Activated CD4-positive, alpha-beta T cell treated with anti-CD3 and anti-CD28 coated beads, Interleukin-2, amount 50 U/mL, for 16 hours (primary cell): ENCODE results near the gene SERGEF.

ENCODE experiments used
- DNase-seq: peaks from one replicate; pipeline ENCODE4 v3.0.0-alpha.2; 2020

SERGEF gene

DNA sequence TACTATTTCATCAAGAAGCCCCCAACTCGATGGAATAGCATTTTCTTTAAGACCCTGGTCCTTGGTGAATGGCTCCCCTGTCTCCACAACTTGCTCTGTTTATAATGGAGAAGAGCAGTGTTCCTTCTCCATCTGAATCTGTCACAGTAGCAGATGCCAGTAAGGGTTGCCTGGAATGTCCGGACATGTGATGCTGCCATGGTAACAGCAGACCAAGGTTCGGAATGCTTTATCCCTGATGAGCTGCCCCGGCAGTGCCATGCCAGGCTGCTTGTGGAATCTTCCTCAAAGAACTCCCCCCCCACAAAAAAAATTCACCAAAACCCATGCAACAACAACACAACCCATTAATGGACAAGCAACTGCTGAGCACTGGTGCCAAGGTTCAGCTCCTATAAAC, 205.8 kb downstream of the SERGEF start:
- DNase-seq: no peak

DNA sequence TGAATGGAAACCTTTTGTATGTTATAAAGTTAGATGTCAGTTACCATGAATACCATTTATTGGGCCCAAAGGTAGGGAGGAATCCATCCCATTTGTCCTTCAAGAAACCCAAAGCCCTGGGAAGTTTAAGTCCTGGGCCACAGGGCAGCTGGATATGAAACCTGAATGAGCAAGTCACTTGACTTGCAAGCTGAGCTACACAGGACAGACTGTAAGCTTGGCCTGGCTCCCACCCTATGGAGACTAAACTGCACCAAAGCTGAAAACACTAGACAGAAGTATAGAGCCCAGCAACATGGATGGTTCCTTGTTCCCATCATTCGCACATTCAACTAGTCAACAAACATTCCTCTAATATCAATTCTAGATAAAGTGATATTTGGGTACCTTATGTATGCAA, 207.0 kb downstream of the SERGEF start:
- DNase-seq: no peak

DNA sequence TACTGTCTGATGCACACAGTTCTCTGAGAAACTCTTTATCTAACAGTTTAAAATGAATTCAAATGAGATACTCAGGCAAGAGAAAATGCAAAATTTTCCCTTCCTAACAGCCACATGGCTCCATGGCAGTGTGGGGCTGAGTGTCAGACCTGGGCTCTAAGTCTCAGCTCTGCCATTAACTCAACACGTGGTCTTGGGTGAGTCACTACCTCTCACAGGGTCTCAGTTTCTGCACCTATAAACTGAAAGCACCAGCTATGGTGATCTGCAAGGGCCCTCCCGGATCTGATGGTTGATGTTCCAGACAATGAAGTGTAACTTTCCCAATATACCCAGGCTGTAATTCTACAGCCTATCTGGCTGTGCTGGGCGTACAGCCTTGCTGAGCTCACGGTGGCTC, 207.8 kb downstream of the SERGEF start:
- no peak for DNase-seq

DNA sequence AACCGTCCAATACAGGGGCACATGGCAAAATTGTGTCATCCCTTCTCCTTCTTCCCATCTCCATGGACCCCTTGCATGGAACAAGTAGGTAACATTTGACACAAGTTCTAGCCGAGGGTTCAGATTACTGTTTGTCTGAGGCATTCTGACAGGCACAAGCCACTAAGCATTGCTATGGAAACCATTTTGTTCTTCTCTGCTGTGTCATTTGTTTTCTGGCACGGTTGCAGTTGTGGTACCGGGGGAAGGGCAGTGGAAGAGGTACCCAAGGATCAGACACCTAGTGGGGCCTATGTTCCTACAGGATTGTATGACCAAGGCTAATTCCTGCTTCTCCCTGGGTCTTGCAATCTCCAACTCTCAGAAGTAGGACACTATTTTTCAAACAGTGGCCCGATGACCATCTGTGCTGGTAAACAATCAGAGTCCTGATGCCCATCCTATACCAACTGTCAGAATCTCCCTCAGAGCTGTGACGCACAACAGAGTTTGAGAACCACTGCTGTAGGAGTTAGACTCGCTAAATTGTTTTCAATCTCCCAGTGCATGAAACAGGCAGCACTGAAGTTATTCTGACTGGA, 209.0 kb downstream of the SERGEF start:
- DNase-seq: no peak

DNA sequence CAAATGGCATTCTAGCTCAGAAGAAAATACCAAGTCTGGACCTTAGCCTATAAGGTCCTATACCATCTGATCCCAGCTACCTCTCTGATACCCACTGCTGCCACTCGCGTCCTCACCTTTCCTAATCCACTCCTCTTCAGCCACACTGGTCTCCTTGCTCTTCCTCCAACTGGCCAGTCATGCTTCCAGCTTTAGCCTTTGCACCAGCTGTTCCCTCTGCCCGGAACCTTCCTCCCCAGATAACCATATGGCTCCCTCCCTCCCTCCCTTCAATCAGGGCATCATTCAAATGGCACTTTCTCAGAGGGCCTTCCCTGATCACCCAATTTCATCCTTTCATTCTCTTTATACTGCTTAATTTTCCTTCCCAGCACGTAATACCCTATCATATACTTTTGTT, 210.4 kb downstream of the SERGEF start:
- no peak for DNase-seq

DNA sequence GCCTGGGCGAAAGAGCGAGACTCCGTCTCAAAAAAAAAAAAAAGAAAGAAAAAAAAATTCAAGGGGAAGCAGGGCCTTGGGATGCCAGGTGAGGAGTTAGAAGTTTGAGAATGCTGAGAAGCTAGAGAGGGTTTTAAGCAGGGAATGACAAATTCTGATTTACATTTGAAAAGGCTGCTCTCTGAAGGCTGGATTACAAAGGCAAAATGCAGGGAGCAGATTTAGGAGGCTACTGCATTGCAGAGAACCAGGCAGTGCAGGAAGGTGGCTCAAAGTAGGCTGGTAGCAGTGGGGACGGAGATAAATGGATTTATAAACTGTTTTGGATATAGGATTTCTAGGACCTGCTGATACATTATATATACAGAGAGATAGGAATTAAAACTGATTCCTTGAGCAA, 211.7 kb downstream of the SERGEF start:
- DNase-seq: no peak

DNA sequence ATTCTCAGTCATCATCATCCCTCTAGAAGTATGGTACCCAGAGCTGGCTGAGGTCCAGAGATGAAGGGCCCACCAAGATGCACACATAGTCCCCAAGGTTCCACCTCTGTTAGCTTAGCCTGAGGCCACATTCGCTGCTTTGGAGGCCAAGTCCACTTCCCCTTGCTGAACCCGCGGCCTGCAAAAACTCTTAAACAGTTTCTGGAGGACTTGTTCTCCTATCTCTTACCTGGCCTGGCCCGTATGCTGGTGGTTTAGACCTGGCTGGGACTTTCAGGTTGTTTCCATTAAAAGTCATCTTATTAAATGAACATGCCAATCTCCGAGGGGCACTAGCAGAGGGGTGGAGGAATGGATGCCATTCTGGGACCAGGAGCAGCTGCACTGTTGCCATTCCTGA, 213.7 kb downstream of the SERGEF start:
- DNase-seq: no peak

DNA sequence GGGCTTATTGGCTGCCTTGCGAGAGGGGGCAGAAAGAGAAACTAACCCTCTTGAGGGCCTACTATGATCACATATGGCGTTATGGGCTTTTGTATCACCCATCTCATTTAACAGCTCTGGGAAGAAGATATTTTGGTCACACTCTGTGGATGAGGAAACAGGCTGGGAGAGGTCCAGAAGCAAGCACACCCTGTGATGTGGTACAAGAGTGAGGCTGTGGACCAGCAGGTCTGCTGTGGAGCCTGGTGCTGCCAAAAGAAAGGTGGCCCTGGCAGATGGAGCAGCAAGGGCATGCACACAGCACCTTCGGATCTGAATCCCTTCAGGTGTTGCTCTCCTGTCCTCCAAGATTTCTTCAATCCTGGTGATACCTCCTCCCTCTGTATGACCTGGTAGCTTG, 214.1 kb downstream of the SERGEF start:
- no peak for DNase-seq

DNA sequence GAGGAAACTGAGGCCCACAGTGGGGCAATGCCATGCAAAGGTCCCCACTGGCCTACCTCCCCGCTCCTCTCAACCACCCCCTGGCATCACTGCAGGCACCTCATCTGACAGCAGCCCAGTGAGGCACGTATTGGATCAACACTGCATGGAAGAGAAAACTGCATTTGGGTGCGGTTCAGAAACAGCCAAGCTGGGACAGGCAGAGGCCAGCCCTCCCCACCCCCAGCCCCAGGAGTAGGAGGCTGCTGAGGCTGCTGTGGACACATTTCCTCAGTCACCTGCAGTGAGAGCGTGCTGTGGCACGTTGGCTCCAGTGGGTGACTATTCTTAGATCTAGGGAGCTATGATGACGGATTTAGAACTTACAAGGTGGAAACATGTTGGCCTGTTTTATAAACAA, 214.6 kb downstream of the SERGEF start:
- no peak for DNase-seq

DNA sequence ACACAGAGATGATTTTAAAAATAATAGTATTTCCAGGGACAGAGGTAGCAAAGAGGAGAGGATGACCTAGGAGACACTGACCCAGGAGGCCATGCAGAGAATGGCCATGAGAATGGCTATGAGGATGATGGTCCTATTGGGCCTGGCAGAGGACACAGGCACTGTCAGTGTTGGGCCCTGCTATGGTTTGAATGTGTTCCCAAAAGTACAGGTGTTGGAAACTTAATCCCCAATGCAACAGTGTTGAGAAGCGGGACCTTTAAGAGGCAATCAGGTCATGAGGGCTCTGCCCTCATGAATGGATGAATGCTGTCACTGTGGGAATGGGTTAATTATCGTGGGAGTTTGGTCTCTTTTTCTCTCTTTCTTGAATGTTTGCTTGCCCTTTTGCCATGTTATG, 216.7 kb downstream of the SERGEF start:
- no peak for DNase-seq

DNA sequence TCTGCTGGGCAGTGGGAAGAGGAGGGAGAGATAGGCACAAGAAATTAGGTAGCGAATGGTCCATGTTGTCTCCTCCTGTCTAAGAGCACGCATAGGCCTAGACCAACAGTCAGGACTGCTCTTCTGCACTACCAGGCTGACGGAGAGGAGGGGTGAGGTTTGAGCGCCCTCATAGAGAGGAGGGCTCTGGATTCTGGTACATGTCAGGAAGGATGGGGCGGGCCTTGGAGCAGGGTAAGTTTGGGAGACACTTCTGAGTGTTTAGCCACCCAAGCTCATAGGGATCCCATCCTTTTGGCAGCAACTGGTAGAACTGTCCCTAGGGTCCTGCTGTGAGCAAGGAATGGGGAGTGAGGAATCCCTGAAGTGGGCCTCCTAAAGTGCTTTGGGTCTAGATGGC, 217.9 kb downstream of the SERGEF start:
- no peak for DNase-seq

DNA sequence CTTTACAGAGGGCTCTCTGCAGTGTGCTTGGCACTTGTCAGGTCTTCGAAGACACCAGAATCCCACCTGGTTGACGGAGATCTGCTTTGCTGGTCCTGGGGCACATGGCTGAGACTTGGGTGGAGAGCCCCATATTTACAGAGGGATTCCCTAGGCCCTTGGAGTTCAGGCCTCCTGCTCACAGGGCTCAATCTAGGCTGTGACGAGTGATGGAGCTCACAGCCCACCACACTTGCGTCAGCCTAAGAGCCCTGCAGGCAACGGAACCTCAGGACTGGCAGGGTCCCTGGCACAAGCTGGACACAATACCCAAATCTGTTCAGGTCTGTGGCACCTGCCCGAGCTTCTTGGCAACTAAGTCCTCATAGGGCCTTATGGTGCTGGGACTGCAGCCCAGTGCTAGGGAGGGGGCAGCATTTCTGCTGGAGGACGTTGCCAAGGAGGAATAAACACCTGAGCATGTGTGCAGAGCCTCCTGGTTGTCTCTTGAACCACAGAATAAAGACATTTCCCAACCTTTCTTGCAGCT, 219.1 kb downstream of the SERGEF start:
- no peak for DNase-seq

DNA sequence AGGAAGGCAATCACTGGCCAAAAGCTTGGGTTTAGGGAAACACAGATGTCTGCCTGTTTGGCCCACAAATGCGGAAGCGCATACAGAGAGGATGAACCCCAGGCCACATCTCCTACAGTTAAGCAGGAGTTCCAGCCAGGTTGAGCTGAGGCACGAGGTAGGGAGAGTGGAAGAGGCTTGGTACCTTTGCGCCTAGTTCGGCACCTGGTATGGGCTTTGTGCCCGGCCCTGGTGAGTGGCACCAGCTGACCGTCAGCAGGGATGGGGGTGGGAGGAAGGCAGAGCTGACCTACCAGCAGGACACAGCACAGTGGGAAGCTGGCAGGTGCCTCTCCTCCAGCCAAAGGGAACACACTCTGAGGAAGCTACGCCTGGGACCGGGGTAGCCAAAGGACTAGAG, 220.7 kb downstream of the SERGEF start:
- DNase-seq: no peak

DNA sequence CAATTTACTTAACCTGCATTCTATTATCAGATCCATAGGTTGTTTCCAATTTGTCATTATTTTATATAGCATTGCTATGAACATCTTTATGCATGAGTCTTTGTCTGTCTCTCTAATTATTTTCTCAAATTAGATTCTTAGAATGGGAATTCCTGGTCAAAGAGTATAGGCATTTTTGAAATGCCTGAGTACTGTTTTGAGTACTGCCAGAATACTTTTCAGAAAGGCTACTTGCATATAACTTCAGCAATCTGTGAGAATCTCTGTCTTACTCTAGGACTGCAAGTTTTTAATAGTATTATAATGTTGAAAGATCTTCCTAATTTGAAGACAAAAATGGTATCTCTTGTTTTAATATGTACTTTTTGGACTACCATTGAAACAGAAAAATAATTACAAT, 221.7 kb downstream of the SERGEF start:
- DNase-seq: no peak

DNA sequence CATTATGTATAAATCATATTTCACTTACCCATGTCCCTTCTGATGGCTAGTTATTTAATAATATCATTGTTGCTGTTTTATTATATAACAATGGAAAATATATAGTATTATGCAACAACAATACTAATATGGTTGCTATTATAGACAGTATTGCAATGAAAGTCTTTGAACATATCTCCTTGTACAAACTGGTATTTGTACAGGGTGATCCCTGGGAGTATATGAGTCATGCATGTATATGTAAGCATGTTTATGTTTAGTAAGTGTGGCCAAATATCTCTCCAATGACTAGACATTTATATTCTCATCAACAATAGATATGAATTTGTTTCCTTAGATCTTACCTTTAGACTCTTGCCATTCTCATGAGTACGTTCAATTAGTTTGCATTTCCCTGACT, 222.4 kb downstream of the SERGEF start:
- DNase-seq: no peak

DNA sequence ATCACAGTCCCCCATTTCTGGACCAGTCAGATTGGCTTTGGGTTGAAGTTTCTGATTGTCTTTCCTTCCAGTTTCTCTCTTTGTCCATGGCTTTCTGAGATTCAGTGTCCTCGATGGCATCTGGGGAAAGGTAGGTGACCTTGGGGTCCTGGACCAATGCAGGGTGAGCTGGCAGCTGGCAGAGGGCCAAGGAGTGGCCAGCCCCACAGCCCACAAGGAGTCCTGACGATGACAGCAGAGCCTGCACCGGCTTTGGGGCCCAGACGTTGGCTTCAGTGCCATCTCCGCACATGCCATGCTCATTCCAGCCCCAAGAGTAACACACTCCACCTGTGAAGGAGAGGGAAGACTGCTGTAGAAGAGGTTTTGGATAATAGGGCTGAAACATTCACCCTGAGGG, 224.8 kb downstream of the SERGEF start:
- no peak for DNase-seq

DNA sequence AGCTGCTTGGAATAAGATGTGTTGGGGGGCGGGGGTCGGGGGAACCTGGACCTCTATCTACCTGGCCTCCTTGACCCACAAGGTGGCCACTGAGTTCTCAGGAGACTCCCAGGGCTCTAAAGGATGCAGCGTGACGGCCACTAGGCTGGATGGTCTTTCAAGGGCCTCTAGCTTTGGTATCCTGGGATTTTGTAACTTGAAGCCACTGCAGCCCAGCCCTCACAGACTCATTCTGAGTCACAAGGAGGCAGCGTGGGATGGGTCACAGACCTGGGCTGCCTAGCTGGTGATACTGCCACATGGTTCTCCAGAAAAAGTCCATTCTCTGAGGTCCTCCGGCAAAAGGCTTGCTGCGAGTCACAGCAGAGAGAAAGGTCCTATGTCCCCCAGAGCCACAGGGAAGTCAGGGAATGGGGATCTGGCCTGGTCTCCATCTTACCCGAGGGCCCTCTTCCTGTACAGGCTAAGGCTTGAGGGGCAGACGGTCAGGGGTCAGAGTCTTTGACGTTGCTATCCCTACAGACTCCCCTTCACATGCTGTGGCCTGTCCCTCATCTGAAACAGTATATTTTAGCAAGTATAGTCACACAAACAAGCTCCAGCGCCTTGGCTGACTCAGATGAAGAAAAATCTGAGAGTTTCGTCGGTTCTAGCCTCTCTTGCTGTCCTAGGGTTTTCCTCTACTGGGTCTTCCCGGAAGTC, 225.9 kb downstream of the SERGEF start:
- no peak for DNase-seq

DNA sequence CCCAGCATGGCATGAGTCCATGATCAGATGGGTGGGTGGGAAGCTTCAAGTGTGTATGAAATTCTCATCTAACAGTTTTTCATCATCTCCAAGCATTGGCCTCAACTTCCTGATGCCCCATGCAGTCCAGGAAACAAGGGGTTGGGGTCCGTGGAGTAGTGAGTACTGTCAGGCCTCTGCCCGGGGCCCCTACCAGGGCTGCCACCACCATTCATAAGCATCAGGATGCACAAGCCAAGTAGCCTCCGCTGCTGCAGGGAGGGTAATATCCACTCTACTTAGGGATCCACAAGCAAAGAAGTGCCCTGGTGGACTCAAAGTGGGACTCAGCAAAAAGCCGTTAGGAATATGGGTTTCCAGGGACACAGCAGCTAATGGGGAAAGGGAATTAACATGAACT, 229.0 kb downstream of the SERGEF start:
- DNase-seq: no peak

DNA sequence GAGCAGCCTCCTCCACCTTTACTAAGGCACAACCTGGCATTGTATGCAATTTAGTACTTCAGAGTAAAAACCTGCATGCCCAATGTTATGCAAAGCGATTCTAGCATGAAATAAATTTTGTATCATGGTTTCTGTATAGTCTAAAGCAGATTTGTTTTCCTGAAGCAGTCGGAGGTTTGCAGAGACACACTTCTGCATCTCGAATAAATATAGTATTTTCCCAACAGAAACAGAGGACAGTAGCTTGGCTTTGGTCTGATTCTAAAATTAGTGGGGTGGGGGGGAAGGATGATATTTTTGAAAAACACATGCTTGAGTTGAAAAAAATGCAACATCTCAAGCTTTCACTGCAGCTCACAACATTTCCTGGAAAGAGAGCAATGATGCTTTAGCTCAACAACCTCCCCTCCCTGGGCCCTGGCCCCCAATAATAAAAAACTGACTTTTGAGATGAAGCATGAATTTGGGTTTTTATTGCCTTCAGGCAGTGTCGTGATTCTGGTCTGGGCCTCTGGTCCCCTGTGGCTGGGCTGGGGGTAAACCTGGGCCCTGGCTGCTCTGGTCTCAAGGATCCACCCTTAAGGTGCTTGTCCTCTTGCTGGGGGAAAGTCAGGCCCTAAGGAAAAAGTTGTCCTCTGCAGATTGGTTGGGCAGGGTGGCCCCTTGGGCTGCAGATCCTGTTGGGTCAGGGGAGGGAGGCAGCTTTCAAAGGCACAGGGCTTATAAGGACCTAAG, 230.1 kb downstream of the SERGEF start:
- DNase-seq: no peak

DNA sequence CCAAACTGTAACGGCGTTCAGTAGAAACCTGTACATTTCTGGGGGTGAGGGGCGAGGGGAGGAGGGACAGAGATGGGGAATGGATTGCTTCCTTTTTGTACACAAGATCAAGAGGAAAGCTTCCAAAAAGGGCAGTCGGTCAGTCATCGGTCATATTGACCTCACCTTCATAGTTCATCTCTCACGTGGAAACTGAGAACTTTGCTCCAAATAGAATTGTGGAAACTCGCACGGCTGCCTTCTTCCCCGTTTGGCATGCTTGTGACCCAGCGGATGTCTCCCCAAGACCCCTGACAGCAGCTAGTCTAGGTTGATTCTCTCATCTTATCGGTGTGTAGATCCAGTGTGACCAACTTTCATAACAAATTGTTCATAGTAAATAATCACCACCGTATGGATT, 230.7 kb downstream of the SERGEF start:
- no peak for DNase-seq

DNA sequence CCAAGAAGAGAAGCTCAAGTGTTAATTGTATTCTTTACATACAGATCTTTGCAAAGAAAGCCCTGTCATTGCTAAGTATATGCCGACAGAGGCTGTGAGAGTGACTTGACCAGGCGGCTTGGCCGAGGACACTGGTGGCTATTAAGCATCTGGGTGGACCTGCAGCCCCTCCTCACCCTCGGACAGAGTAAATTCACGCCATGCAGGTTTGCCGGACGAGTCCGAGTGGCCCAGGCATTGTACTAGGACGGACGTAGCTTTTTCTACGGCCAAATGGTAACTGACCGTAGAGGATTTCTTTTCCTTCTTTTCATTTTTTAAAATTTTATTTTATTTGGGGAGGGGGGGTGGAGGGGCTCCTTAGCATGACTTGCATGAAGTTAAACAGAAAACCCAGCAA, 231.2 kb downstream of the SERGEF start:
- no peak for DNase-seq

DNA sequence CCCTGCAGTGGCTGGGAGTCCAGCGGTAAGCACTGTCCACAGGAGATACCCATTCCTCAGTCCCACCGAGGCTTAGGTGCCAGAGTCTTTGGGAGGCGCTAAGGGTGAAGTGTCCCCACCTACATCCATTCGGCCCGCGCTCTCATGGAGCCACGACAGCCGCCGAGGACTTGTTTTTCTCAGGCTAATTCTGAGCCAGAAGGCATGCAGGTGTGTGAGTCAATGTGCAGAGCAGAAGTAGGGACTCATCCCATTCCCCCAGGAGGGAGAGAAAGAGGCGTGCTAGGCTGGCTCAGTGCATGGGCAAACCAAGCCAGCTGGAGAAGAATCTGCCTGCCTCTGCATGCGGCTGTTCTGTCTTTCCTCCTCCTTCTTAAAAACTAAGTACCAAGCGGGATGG, 231.6 kb downstream of the SERGEF start:
- DNase-seq: no peak

DNA sequence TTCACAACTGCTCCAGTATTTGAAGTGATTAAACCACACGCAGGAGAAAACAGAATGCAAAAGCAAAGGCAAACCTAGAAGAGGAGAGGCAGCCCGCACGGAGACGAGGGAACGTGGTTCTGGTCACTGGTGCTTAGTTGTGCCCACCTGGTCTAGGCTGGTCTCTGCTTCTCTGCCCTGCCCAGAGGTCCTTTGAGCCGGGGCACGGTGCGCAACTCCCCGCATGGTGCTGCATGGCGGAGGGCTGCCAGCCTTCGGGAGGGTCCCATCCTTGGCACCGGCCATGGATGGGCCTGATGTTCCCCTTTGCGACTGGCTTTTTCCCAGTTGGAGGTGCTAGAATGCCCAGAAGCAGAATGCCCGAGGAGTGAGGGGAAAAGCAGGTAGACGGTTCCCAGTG, 232.2 kb downstream of the SERGEF start:
- no peak for DNase-seq

DNA sequence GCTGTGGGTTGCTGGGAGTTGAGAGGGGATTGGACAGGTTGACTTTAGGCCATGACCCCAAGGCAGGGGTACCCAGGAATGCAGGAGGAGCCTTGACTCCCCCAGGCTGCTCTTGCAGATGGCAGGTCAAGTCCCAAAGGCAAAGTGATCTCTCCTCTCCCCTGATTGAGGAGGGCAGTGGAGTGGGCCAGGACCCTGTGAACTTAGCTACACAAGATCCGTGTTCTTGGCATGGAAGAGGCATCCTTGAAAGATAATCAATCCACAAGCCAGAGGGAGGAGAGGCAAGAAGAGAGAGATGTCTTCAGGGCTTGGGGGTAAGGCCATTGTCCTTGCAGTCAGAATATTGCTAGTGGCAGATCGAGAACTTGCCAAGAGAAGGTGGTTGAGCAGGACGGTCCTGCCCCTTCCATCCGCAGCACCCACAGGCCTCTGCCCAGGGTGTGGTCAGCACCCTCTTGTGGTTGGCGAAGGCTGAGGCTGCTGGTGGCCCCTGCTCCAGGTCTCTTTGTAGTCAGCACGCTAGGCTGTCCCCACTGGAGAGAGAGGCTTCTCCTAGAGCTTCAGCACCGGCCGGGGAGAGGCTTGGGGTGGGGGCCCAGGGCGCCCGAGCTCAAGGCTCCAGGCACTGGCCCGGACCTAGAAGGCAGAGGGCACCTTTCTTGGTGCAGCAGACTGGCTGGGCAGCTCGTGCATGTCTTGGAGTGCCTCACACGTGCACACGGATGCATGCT, 232.8 kb downstream of the SERGEF start:
- DNase-seq: no peak
